NB4 (cell line): ENCODE data around the gene PCGF1.

Experiments
- POLR2A ChIP-seq: IDR thresholded peaks from 2 replicates; pipeline ENCODE4 v1.6.1; 2011; ENCODE audit warnings: mild to moderate bottlenecking; ENCODE audit not compliant: insufficient read length; ENCODE audit errors: extremely low read depth
- TF ChIP-seq, protein P1 (sequence below): IDR thresholded peaks from one replicate; pipeline ENCODE4 v1.5.1; 2012; ENCODE audit warnings: low read depth, low read length

DNA sequence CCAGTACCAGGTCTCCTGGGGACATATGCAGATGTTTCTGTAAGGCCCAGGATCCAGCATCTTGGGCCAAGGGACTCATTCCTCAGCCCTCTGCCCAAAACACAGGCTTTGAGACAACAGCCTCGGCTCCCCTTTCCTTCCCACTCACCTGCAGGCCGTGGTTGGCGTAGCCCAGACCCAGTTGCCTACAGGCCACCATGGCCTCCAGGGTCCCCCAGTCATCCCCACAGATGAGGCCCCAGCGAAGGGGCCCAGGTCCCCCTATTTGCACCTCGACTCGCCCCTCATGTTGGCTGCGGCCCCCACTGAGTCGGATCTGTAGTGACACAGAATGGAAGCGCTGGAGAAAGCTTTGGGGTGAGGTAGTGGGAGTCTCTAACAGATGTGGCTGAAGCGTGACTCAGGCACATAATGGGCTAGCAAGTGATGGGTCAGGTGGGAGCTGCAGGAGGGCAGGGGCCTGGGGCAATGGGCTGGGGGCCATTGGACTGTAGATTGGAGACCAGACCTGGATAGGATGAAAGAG lies 28.0 kb upstream of the PCGF1 start:
- no peak for TF ChIP-seq POLR2A
- TF ChIP-seq, protein P1, sequence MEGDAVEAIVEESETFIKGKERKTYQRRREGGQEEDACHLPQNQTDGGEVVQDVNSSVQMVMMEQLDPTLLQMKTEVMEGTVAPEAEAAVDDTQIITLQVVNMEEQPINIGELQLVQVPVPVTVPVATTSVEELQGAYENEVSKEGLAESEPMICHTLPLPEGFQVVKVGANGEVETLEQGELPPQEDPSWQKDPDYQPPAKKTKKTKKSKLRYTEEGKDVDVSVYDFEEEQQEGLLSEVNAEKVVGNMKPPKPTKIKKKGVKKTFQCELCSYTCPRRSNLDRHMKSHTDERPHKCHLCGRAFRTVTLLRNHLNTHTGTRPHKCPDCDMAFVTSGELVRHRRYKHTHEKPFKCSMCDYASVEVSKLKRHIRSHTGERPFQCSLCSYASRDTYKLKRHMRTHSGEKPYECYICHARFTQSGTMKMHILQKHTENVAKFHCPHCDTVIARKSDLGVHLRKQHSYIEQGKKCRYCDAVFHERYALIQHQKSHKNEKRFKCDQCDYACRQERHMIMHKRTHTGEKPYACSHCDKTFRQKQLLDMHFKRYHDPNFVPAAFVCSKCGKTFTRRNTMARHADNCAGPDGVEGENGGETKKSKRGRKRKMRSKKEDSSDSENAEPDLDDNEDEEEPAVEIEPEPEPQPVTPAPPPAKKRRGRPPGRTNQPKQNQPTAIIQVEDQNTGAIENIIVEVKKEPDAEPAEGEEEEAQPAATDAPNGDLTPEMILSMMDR = no peak
